ENCODE measurements around the gene GID4. TPM values are rescaled to one million over a fixed set of nuclear protein-coding genes. Genes with fewer than 3 reads are reported as not detected.

Gene GID4
- total and polyA plus RNA-seq, 2 of the 4 experiments (the other 2 are of a cell fraction) = 3.9 to 5.6 TPM

DNA sequence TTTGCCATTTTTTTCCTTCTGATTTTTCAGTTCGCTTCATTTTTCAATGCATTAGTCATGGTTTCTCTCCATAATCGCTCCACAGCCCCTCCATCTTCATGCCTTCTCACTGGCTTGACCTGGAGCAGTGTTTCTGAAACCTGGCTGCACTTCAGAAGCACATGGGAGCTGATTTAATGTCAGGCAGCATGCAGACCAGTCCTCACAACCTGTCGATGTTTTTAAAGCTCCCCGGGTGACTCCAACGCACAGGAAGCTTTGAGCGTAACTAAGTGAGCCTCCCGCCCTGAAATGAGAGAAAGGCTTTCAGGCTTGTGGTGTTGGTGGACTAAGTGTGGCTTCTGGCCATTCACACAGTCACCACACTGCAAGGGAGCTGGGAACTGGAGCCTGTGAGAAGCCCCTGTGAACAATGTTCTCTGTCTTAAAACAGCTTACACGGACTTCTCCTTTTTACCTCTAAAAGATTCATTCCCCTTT lies 31.7 kb downstream of the GID4 start:
- Histone ChIP-seq H3K56ac (ENCODE audit: extremely low read depth, insufficient read depth, low read length) (no peak overlapping the region), H4K8ac (ENCODE audit: low read depth in 2 of 2, low read length in 2 of 2) (peak overlapping the region in 1 of 2 experiments; percentile 52; a peak in 1 of 4 replicates), H2AK5ac (ENCODE audit: low read depth, low read length) (no peak overlapping the region), H3K18ac (ENCODE audit: low read depth, low read length) (no peak overlapping the region), H3K4me2 (ENCODE audit: low read depth, low read length) (peak overlapping the region; percentile 87), H4K20me1 (ENCODE audit: insufficient read depth, low read length) (no peaks in the 10 kb centered on the region), H2BK120ac (ENCODE audit: low read depth, low read length) (no peak overlapping the region), H2BK5ac (ENCODE audit: low read depth, low read length, poor library complexity, severe bottlenecking) (no peak overlapping the region), H2AK9ac (replicated peaks; ENCODE audit: low read depth, low read length, poor library complexity) (no peak overlapping the region), H2BK15ac (ENCODE audit: low read depth, low read length) (no peak overlapping the region), H3K9me1 (ENCODE audit: insufficient read depth, low read length) (no peaks in the 10 kb centered on the region), H3K4me1 (ENCODE audit: control insufficient read depth, insufficient read depth, low read length) (no peaks in the 10 kb centered on the region; the same call in 1 of the 2 replicates), H3K23ac (ENCODE audit: low read depth, low read length) (peak overlapping the region; percentile 9; the same call in 1 of the 2 replicates), H3K36me3 (ENCODE audit: control insufficient read depth, insufficient read depth, low read length) (peaks cover 2% of the 10 kb centered on the region; the same call in 1 of the 2 replicates), H3K4ac (ENCODE audit: low read depth, low read length) (peak overlapping the region; percentile 52; the same call in 1 of the 2 replicates), H3K4me3 (ENCODE audit: insufficient read depth, low read depth, low read length) (peak overlapping the region; percentile 30; the same call in 1 of the 2 replicates), H2BK20ac (ENCODE audit: low read depth, low read length) (no peak overlapping the region), H3K27me3 (ENCODE audit: control insufficient read depth, insufficient read depth, low read length) (peaks cover 7% of the 10 kb centered on the region), H4K91ac (ENCODE audit: insufficient read depth, low read depth, low read length) (no peak overlapping the region), H3K14ac (replicated peaks; ENCODE audit: low read depth, low read length) (peak overlapping the region; percentile 67; the same call in 1 of the 2 replicates), H2AFZ (replicated peaks; ENCODE audit: low read length, poor library complexity) (peak overlapping the region; percentile 85), H3K27ac (ENCODE audit: insufficient read depth, low read length) (peak overlapping the region; percentile 36; the same call in 1 of the 2 replicates), H3K9ac (ENCODE audit: low read depth, low read length) (0 out of 2 replicates have a peak overlapping the region, but pooled peaks have one; percentile 3), H4K5ac (ENCODE audit: low read depth, low read length) (no peak overlapping the region), H3K79me1 (ENCODE audit: low read depth in 1 of 2, low read length in 2 of 2) (no peaks in the 10 kb centered on the region), H3K9me3 (ENCODE audit: control insufficient read depth, insufficient read depth, low read length) (no peaks in the 10 kb centered on the region)
- dilution Hi-C loops (cut with HindIII; ENCODE audit: low sequenced_read_pairs, unreplicated experiment) (no loop called here), in situ Hi-C loops (cut with MboI; ENCODE audit: low sequenced_read_pairs) (no loop called here), intact Hi-C loops (cut with micrococcal nuclease) (no loop called here)
- ChIA-PET CTCF (no interaction called here), POLR2A (ENCODE audit: unreplicated experiment) (no interaction called here)
- TF ChIP-seq MXI1 (IDR thresholded peaks at IDR 0.05; ENCODE audit: borderline replicate concordance, low read depth, low read length) (peak; percentile 30; the same call in 1 of the 2 replicates), FOS (IDR thresholded peaks at IDR 0.05; ENCODE audit: low read depth, low read length) (0 out of 2 replicates have a peak, but pooled peaks have one; percentile 27)
- TF ChIP-seq, protein P1, sequence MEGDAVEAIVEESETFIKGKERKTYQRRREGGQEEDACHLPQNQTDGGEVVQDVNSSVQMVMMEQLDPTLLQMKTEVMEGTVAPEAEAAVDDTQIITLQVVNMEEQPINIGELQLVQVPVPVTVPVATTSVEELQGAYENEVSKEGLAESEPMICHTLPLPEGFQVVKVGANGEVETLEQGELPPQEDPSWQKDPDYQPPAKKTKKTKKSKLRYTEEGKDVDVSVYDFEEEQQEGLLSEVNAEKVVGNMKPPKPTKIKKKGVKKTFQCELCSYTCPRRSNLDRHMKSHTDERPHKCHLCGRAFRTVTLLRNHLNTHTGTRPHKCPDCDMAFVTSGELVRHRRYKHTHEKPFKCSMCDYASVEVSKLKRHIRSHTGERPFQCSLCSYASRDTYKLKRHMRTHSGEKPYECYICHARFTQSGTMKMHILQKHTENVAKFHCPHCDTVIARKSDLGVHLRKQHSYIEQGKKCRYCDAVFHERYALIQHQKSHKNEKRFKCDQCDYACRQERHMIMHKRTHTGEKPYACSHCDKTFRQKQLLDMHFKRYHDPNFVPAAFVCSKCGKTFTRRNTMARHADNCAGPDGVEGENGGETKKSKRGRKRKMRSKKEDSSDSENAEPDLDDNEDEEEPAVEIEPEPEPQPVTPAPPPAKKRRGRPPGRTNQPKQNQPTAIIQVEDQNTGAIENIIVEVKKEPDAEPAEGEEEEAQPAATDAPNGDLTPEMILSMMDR (conservative IDR thresholded peaks at IDR 0.05; ENCODE audit: low read depth, low read length) = no peak
- DNase-seq = peak; percentile 61
- no TSS peak for BruUV-seq (replicated peaks)
- 10% methylated on average over 2 of the region's 8 CpGs; no CpG with 5 or more reads in 1 of the 2 experiments for WGBS, 2 experiments (ENCODE audit: extremely low coverage in 2 of 2, insufficient read length in 1 of 2)
- ATAC-seq (ENCODE audit: low read depth) = peak; percentile 85

All from IMR-90 (cell line).